SK-N-SH treated with all-trans-retinoic acid at 6 μM for 48 hours (cell line): Measurements from ENCODE around the gene CRTC3.

ENCODE experiments used
- ATAC-seq: fragments of 200-7000 bp; cut with Tn5 transposase; 3 replicates; pipeline ENCODE4 v1.9.1; 2020; ENCODE audit warnings: mild to moderate bottlenecking, moderate library complexity
- ARNTL ChIP-seq: fragments of 450-650 bp; formaldehyde crosslinking; IDR thresholded peaks from 2 replicates; pipeline ENCODE4 v1.5.0; 2020; ENCODE audit warnings: low read depth, mild to moderate bottlenecking, moderate library complexity, borderline replicate concordance
- BACH2 ChIP-seq: fragments of 250-450 bp; sonication (Bioruptor Pico); IDR thresholded peaks from 2 replicates; pipeline ENCODE4 v1.9.0; 2021; ENCODE audit warnings: mild to moderate bottlenecking, borderline replicate concordance
- CSDC2 ChIP-seq: fragments of 250-450 bp; sonication (Bioruptor Pico); IDR thresholded peaks from 2 replicates; pipeline ENCODE4 v1.5.0; 2020; ENCODE audit warnings: mild to moderate bottlenecking, moderate library complexity
- GLIS3 ChIP-seq: fragments of 250-450 bp; sonication (Bioruptor Pico); IDR thresholded peaks from 2 replicates; pipeline ENCODE4 v1.5.0; 2020; ENCODE audit warnings: mild to moderate bottlenecking, moderate library complexity
- ISL1 ChIP-seq: fragments of 250-450 bp; sonication (Bioruptor Pico); IDR thresholded peaks from 2 replicates; pipeline ENCODE4 v2.1.2; 2022; ENCODE audit warnings: mild to moderate bottlenecking, moderate library complexity
- PPARA ChIP-seq: fragments of 250-450 bp; sonication (Bioruptor Pico); IDR thresholded peaks from 2 replicates; pipeline ENCODE4 v1.5.0; 2020; ENCODE audit warnings: mild to moderate bottlenecking, borderline replicate concordance
- RARB ChIP-seq: fragments of 250-450 bp; sonication (Bioruptor Pico); IDR thresholded peaks from 2 replicates; pipeline ENCODE4 v1.8.0; 2021; ENCODE audit warnings: mild to moderate bottlenecking, moderate library complexity
- TCF4 ChIP-seq: fragments of 250-450 bp; sonication (Bioruptor Pico); IDR thresholded peaks from 2 replicates; pipeline ENCODE4 v1.8.0; 2021; ENCODE audit warnings: mild to moderate bottlenecking, moderate library complexity, borderline replicate concordance
- TOX ChIP-seq: fragments of 250-450 bp; sonication (Bioruptor Pico); IDR thresholded peaks from 2 replicates; pipeline ENCODE4 v1.8.0; 2021; ENCODE audit warnings: mild to moderate bottlenecking, moderate library complexity, borderline replicate concordance
- ZFP3 ChIP-seq: fragments of 250-450 bp; sonication (Bioruptor Pico); IDR thresholded peaks from 2 replicates; pipeline ENCODE4 v1.5.0; 2020; ENCODE audit warnings: mild to moderate bottlenecking, moderate library complexity
- ZFP30 ChIP-seq: fragments of 450-650 bp; formaldehyde crosslinking; IDR thresholded peaks from 2 replicates; pipeline ENCODE4 v1.5.0; 2022; ENCODE audit warnings: mild to moderate bottlenecking, moderate library complexity
- ZNF565 ChIP-seq: fragments of 450-650 bp; formaldehyde crosslinking; conservative IDR thresholded peaks from 2 replicates; pipeline ENCODE4 v1.5.0; 2020; ENCODE audit warnings: low read depth, mild to moderate bottlenecking, moderate library complexity
- ZNF70 ChIP-seq: fragments of 450-650 bp; formaldehyde crosslinking; IDR thresholded peaks from 2 replicates; pipeline ENCODE4 v1.5.0; 2020; ENCODE audit warnings: mild to moderate bottlenecking, moderate library complexity
- ZNF8 ChIP-seq: fragments of 450-650 bp; formaldehyde crosslinking; IDR thresholded peaks from 2 replicates; pipeline ENCODE4 v1.5.0; 2020; ENCODE audit warnings: mild to moderate bottlenecking, moderate library complexity
- TF ChIP-seq, protein P1 (sequence below): fragments of 250-450 bp; sonication (Bioruptor Pico); IDR thresholded peaks from 2 replicates; pipeline ENCODE4 v1.5.1; 2021; ENCODE audit warnings: mild to moderate bottlenecking, moderate library complexity
- TF ChIP-seq, protein P2 (sequence below): fragments of 250-450 bp; sonication (Bioruptor Pico); IDR thresholded peaks from 2 replicates; pipeline ENCODE4 v1.5.1; 2020; ENCODE audit warnings: low read depth, mild to moderate bottlenecking, moderate library complexity
- TF ChIP-seq, protein P3 (sequence below): fragments of 250-450 bp; sonication (Bioruptor Pico); IDR thresholded peaks from 2 replicates; pipeline ENCODE4 v1.8.0; 2021; ENCODE audit warnings: low read depth, mild to moderate bottlenecking, moderate library complexity, borderline replicate concordance
- TF ChIP-seq, protein P4 (sequence below): fragments of 250-450 bp; sonication (Bioruptor Pico); IDR thresholded peaks from 2 replicates; pipeline ENCODE4 v1.8.0; 2020; ENCODE audit warnings: mild to moderate bottlenecking, moderate library complexity, borderline replicate concordance
- TF ChIP-seq, protein P5 (sequence below): fragments of 250-450 bp; sonication (Bioruptor Pico); IDR thresholded peaks from 2 replicates; pipeline ENCODE4 v1.5.0; 2020; ENCODE audit warnings: mild to moderate bottlenecking, moderate library complexity

The CRTC3 gene

DNA sequence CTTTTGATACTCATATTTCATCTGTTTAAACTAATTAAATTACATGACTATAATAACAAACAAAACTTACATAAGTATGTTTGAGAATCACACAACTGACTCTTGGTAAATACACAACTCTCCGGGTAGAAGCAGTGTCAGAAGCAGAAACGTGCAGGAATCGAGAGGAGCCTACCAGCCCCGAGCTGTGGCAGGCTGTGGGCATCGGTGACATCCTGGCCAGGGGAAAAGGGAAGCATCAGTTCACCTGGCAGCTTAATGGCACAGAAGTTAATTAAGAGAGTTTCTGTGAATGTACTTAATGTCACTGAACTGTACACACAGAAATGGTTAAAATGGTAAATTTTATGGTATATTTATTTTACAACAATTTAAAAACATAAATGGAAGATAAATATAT, 90.2 kb downstream of the CRTC3 start:
- TF ChIP-seq RARB (CRISPR knock-in tag): no peak
- TF ChIP-seq TOX (CRISPR knock-in tag): no peak
- TF ChIP-seq, protein P1, sequence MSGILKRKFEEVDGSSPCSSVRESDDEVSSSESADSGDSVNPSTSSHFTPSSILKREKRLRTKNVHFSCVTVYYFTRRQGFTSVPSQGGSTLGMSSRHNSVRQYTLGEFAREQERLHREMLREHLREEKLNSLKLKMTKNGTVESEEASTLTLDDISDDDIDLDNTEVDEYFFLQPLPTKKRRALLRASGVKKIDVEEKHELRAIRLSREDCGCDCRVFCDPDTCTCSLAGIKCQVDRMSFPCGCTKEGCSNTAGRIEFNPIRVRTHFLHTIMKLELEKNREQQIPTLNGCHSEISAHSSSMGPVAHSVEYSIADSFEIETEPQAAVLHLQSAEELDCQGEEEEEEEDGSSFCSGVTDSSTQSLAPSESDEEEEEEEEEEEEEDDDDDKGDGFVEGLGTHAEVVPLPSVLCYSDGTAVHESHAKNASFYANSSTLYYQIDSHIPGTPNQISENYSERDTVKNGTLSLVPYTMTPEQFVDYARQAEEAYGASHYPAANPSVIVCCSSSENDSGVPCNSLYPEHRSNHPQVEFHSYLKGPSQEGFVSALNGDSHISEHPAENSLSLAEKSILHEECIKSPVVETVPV: no peak
- TF ChIP-seq ZNF70 (CRISPR knock-in tag): no peak
- TF ChIP-seq, protein P2, sequence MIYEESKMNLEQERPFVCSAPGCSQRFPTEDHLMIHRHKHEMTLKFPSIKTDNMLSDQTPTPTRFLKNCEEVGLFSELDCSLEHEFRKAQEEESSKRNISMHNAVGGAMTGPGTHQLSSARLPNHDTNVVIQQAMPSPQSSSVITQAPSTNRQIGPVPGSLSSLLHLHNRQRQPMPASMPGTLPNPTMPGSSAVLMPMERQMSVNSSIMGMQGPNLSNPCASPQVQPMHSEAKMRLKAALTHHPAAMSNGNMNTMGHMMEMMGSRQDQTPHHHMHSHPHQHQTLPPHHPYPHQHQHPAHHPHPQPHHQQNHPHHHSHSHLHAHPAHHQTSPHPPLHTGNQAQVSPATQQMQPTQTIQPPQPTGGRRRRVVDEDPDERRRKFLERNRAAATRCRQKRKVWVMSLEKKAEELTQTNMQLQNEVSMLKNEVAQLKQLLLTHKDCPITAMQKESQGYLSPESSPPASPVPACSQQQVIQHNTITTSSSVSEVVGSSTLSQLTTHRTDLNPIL (CRISPR knock-in tag): no peak
- no peak for TF ChIP-seq ZFP3 (CRISPR knock-in tag)
- TF ChIP-seq, all 23 proteins: peak for 0
- ATAC-seq: no peak

DNA sequence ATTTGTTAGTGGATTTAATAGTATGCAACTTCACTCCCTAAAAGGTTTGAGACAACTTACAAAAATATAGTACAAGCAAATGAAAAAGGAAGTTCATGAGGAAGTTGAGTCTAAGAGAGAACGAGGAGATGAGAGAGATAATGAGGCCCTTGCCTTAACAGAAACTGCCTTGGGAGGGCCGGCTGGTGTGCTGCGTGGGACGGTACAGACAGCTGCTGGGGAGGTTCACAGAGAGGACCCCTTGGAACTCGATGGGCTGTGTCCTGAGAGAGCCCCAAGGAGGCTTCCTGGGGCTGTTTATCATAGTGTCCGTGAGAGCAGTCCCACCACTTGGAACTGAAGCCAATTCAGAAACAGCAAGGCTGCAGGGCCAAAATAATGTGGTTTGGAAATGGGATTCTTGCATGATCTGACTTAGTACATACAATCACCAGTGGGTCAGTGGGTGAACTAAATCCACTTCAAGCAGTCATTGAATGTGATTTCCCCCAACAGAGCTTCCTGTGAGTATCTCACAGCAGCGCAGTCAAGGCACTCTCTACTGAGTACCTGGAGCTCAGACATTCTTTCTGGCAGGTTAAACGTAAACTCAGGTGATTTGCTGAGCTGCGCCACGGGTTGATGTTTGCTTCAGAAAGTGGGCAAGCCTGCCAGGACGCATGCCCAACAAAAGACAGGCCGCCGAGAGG, 90.8 kb downstream of the CRTC3 start:
- ATAC-seq: no peak
- TF ChIP-seq, protein P3, sequence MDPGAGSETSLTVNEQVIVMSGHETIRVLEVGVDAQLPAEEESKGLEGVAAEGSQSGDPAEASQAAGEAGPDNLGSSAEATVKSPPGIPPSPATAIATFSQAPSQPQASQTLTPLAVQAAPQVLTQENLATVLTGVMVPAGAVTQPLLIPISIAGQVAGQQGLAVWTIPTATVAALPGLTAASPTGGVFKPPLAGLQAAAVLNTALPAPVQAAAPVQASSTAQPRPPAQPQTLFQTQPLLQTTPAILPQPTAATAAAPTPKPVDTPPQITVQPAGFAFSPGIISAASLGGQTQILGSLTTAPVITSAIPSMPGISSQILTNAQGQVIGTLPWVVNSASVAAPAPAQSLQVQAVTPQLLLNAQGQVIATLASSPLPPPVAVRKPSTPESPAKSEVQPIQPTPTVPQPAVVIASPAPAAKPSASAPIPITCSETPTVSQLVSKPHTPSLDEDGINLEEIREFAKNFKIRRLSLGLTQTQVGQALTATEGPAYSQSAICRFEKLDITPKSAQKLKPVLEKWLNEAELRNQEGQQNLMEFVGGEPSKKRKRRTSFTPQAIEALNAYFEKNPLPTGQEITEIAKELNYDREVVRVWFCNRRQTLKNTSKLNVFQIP (CRISPR knock-in tag): no peak
- TF ChIP-seq ZNF565 (CRISPR knock-in tag): no peak

DNA sequence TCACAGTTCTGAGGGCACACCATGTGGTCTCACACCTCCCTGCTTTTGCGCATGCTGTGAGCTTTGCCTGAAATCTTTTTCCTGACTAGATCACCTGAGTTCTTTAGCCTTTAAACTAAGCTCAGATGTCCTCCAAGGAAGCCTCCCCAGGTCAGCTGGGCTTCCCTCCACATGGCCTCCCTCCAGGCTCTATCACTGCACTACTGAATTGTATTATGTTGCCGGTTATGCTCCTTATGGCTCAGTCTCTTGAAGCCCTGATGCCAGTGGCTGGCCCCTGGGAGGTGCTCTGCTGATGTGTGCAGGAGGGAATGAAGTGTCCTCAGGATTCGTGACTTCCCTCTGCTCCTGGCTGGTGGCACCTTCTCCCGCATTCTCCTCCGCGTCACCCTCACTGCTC, 94.1 kb downstream of the CRTC3 start:
- no peak; the same call in 2 of the 3 replicates for ATAC-seq
- no peak for TF ChIP-seq BACH2 (CRISPR knock-in tag)
- no peak for TF ChIP-seq ZNF70 (CRISPR knock-in tag)
- no peak for TF ChIP-seq CSDC2 (CRISPR knock-in tag)
- TF ChIP-seq, protein P3 (CRISPR knock-in tag): no peak
- TF ChIP-seq, protein P4, sequence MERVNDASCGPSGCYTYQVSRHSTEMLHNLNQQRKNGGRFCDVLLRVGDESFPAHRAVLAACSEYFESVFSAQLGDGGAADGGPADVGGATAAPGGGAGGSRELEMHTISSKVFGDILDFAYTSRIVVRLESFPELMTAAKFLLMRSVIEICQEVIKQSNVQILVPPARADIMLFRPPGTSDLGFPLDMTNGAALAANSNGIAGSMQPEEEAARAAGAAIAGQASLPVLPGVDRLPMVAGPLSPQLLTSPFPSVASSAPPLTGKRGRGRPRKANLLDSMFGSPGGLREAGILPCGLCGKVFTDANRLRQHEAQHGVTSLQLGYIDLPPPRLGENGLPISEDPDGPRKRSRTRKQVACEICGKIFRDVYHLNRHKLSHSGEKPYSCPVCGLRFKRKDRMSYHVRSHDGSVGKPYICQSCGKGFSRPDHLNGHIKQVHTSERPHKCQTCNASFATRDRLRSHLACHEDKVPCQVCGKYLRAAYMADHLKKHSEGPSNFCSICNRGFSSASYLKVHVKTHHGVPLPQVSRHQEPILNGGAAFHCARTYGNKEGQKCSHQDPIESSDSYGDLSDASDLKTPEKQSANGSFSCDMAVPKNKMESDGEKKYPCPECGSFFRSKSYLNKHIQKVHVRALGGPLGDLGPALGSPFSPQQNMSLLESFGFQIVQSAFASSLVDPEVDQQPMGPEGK (CRISPR knock-in tag): no peak
- TF ChIP-seq TCF4 (CRISPR knock-in tag): no peak
- TF ChIP-seq PPARA (CRISPR knock-in tag): no peak
- TF ChIP-seq ZNF565 (CRISPR knock-in tag): no peak
- TF ChIP-seq ZNF8: no peak
- no peak for TF ChIP-seq RARB (CRISPR knock-in tag)
- no peak for TF ChIP-seq ZFP30 (CRISPR knock-in tag)

DNA sequence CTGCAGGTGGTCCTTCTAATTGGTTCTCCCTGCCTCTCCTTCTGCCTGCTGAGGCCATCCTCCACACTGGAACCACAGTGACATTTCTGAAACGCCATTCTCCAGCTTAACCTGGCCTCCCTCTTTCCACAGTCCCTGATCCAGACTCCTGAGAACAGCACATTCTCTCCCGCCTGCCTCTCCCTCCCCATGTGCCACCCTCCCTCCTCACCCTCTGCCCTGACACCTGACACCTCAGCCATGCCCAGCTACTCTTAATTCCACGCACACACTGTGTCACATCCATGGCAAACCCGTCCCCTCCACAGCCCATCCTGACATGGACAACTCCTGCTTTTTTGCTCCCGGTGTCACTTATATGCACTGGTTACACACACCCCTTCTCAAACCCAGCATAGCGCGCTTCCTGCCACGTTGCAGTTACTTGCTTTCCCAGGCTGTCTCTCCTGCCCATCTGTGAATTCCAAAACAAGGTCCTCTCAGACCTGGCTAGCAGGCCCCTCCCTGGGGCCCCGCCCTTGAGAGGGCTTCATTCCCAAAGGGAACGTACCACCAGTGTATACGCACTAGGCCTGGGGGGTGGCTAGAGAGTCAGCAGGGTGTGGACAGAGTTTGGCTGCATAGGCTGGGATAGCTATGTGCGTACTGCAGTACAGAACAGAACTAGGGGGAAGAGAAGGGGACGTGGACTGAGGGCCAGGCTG, 94.7 kb downstream of the CRTC3 start:
- ATAC-seq: no peak; the same call in 2 of the 3 replicates
- TF ChIP-seq ARNTL (CRISPR knock-in tag): no peak
- TF ChIP-seq, protein P1: no peak
- TF ChIP-seq TCF4 (CRISPR knock-in tag): no peak
- TF ChIP-seq RARB (CRISPR knock-in tag): no peak
- TF ChIP-seq TOX (CRISPR knock-in tag): no peak
- no peak for TF ChIP-seq GLIS3 (CRISPR knock-in tag)
- TF ChIP-seq, protein P5, sequence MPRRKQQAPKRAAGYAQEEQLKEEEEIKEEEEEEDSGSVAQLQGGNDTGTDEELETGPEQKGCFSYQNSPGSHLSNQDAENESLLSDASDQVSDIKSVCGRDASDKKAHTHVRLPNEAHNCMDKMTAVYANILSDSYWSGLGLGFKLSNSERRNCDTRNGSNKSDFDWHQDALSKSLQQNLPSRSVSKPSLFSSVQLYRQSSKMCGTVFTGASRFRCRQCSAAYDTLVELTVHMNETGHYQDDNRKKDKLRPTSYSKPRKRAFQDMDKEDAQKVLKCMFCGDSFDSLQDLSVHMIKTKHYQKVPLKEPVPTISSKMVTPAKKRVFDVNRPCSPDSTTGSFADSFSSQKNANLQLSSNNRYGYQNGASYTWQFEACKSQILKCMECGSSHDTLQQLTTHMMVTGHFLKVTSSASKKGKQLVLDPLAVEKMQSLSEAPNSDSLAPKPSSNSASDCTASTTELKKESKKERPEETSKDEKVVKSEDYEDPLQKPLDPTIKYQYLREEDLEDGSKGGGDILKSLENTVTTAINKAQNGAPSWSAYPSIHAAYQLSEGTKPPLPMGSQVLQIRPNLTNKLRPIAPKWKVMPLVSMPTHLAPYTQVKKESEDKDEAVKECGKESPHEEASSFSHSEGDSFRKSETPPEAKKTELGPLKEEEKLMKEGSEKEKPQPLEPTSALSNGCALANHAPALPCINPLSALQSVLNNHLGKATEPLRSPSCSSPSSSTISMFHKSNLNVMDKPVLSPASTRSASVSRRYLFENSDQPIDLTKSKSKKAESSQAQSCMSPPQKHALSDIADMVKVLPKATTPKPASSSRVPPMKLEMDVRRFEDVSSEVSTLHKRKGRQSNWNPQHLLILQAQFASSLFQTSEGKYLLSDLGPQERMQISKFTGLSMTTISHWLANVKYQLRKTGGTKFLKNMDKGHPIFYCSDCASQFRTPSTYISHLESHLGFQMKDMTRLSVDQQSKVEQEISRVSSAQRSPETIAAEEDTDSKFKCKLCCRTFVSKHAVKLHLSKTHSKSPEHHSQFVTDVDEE (CRISPR knock-in tag): no peak
- no peak for TF ChIP-seq BACH2 (CRISPR knock-in tag)
- TF ChIP-seq, protein P2 (CRISPR knock-in tag): no peak
- no peak for TF ChIP-seq ZFP3 (CRISPR knock-in tag)
- no peak for TF ChIP-seq ISL1 (CRISPR knock-in tag)
